Measurements from ENCODE around the gene IGFN1.

GRCh38 chr1:201226859-201227488, 36.4 kb downstream of the IGFN1 start:
- TF ChIP-seq CTCF (conservative IDR thresholded peaks at IDR 0.05) (no peak), EZH2 (IDR thresholded peaks at IDR 0.05; ENCODE audit: low read depth) (no peak)
